HG02870 (cell line): ENCODE data around the gene ARHGEF4.

Experiments used
- ATAC-seq: cut with Tn5 transposase; IDR thresholded peaks from one replicate; pipeline ENCODE4 v1.9.1; 2021; ENCODE audit warnings: mild to moderate bottlenecking, moderate library complexity; ENCODE audit not compliant: unreplicated experiment

The ARHGEF4 gene

DNA sequence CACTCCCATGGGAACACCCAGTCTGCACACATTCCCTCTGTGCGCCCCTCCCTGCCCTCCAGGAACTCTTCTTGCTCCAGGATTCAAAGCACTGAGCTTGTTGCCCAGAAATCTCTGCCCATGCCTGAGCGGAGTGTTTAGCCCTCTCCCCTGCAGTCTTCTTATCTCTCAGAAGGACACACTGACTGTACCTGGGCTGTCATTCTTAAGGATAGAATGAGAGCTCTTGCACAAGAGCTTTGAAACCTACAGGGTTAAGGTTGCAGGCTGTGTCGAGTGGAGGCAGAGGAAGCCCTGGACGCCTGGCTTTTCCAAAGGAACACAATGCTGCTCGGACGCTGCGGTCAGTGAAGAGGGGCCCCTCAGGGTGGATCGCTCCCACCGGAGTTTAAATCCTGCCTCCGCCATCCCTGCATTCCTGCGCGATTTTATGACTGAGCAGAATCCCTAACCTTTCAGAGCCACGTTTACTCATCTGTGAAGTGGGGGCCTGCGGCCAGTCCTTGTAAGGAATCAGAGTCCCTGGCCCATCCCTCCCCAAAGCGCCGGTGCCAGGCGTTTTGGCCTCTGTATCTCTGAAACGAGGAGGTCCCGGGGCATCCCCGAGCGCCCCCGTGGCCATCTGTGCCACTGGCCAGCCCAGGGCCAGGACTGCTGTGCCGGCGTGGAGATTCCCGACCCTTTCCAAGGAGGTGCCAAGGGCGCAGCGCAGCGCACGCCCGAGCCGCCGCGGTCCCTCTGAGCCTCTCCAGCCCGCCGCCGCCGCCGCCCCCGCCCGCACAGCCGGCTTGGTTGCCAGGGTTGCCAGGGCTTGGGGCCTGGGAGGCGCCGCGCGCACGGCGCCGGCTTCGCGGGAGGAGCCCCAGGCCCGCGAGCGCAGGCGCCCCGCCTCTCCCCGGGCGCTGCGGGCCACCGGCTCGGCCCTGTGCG lies 197.7 kb downstream of the ARHGEF4 start:
- no peak for ATAC-seq

DNA sequence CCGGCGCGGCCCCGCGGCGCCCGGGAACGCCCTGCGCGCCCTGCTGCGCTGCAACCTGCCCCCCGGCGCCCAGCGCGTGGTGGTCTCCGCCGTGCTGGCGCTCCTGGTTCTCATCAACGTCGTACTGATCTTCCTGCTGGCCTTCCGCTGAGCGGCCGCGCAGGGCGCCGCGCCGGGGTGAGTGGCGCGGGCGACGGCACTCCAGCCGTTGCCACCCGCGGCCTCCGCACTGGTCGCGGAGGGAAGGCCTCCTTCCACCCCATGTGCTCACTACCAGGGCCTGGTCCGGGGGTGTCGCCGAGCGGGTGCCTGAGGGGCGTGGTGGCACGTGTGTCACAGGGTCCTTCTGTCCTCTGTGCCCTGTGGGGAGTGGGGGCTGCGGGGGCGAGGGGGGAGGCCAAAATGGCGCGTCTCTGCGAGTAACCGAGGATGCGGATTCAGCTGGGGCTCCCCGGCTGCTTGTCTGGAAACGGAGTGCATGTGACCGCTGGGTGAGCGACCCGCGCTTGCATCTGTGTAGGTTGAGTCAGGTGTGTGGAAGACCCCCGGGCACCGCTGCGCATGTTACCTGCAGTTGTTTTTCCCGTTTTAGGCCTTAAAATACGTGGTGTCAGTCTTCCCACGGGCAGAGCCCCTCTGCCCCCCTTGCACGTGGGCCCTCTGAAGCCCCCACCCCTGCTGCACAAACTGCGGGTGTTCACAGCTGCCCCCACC lies 198.6 kb downstream of the ARHGEF4 start:
- ATAC-seq = no peak

DNA sequence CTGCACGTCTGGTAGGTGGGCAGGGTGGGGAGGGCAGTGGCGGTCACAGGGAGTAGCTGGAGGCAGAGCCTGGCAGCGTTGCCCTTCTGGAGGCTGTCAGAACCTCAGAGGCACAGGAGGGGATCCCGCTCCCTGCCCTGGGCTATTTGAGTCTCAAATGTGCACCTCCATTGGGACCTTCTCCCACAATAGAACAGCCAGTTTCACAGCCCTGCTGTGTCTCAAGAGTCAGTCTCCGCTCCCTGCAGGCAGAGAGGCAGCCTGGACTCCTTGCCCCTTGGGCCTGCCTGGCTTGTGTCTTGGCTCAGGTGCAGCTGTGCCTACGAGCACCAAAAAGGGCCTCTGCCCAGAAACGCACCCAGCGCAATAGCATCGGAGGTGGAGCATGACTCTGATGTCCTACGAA lies 199.1 kb downstream of the ARHGEF4 start:
- no peak for ATAC-seq

DNA sequence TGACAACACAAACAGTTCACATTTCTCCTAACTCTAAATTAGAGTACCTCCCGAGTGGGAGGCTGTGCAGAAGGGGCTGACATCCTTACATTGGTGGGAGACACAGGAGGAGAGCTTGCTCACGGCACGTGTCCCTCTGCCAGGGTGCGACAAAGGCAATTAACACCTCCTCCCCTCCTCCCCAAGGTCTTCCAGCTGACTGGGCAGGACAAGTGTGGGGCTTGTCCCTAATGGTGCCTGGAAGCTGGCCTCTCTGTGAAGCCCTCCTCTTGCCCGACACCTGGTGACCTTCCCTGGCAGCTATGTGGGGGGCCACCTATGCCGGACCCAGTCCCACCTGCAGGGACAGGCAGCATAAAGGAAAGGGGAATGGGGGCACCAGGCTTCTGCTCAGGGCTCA lies 199.6 kb downstream of the ARHGEF4 start:
- ATAC-seq = no peak

DNA sequence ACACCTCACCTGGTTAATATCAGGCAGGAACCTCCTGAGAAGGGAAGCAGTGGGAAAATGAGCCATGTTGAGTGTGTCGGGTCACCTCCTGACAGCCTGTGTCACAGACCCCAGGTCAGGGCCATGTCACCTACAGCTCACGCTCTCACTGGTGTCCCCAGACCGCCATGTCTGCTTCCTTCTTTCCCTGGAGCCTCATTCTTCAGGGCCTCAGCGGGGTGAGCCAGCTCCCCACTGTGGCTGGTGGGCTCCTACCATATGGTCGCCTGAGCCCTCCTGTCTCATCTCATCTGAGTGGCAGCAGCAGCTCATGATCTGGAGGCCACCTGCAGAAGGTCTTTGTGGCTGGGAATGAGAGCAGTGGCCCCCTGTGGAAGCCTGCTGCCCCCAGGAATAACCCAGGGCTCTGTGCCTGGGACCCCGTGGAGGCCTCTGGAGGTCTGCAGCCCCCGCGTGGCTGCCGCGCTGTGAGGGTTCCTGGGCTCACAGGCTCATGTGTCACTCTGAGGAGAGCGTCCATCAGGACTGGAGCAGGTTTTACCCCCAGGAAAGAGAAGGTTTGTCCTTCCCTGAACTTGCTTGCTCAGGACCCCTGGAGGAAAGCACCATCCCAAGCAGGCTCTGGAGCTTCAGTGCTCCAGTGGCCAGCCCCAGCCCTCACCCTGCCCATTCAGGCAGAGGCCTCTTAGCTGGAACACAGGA lies 200.1 kb downstream of the ARHGEF4 start:
- ATAC-seq = no peak

DNA sequence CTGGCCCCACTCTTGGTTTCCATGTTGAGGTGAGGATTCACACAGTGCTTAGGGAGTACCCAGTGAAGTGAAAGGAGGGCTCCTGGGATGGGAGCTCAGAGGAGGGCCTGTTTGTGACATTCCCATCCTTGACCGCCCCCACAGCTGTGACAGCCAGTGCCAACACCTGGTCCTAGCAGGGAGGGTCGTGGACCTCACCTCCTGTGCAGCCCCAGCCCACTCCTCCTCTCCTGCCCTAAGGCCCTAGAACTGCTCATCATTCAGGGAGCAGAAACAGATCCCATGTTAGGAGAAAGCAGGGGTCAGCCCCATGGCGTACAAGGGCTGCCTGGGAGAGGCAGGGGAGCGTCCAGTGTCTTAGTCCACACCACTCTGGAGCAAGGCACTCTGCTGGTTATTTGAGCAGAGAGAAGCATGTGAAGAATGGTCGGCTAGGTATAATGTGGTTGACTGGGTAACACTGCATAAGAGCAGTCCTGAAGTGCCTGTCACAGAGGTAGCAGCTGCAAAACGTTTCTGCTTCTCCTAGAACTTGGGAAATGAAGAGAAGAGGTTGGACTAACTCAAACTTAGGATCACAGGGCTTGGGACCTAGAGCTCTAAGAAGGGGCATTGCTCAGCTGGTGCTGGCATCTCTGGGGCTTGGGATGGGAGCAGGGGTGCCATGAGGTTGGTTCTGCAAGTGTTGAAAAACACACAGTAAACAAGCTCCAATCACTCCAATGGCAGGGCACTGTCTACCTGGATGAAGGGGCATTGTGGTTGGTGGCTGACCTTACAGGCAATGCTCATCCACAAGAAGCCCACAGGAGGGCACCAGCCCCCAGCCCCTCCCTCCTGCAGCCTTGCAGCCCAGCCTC lies 200.9 kb downstream of the ARHGEF4 start:
- no peak for ATAC-seq

DNA sequence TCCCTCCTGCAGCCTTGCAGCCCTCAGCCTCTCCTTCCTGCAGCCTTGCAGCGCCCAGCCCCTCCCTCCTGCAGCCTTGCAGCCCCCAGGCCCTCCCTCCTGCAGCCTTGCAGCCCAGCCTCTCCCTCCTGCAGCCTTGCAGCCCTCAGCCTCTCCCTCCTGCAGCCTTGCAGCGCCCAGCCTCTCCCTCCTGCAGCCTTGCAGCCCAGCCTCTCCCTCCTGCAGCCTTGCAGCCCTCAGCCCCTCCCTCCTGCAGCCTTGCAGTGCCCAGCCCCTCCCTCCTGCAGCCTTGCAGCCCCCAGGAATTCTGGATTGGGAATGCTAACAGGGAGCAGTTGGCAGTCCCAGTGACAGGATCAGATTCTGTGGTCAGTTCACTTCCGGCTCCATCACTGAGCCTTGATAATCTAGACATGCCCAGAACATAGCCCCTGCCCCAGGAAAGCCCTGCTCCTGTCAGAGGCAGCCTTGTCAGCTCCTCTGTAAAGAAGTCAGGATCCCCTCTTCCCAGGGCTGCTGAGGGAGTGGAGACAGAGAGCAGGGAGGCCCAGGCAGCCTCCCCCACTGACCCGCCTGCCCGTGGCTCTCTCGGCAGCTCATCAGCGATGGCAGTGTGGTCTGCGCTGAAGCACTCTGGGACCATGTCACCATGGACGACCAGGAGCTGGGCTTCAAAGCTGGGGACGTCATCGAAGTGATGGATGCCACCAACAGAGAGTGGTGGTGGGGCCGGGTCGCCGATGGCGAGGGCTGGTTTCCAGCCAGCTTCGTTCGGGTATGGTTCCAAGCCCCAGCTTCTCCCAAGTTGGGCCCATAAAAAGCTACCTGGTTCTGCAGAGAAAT lies 201.8 kb downstream of the ARHGEF4 start:
- ATAC-seq = no peak

DNA sequence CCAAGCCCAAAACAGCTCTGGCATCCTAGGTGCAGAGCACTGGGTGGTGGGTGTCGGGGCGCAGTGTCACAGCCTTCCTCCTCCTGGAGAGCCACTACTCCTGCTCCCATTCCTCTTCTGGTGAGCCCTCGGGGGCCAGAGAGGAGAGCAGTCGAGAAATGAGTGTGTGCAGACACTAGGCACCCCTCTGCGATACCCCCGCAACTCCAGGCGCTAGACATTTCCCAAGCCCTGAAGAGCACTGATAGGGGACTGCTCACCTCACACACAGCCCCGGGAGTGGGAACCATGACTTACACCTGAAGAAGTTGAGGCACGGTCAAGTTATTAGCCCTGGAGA lies 202.4 kb downstream of the ARHGEF4 start:
- ATAC-seq = no peak

DNA sequence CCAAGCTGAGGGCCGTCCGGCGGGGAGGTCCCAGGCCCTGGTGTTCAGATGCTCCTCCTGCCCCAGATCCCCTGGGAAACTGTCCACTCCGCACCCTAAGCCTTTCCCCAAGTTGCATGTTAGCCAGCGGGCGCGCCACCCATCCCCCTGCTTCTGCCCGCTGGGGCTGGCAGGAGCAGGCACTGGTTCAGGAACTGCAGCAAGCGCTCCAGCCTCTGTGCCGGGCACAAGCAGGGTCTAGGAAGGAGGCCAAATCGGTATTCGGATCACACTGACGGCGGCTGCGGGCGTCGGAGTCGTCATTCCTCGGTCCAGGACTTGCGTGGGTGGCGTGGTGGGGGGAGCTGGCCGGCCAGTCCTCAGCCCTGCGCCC lies 202.8 kb downstream of the ARHGEF4 start:
- no peak for ATAC-seq

DNA sequence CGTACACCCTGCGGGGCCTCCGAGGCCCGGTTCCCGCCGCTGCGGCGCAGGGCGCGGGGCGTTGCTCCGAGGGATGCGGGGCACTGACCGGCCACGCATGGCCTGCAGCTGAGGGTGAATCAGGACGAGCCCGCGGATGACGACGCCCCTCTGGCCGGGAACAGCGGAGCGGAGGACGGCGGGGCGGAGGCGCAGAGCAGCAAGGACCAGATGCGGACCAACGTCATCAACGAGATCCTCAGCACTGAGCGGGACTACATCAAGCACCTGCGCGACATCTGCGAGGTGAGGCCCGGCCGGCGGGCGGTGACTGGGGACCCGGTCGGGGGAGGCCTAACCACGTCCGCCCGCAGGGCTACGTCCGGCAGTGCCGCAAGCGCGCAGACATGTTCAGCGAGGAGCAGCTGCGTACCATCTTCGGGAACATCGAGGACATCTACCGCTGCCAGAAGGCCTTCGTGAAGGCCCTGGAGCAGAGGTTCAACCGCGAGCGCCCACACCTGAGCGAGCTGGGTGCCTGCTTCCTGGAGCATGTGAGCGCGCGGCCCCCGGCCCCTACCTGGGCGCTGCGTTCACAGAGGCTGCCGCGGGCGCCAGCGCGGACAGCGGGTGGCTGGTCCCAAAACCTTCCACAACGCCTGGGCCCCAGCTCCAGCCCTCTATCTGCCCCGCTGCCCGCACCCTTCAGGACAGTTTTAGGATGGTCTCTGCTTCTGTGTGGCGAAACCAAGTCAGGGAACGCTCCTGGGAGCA lies 203.4 kb downstream of the ARHGEF4 start:
- ATAC-seq = no peak

DNA sequence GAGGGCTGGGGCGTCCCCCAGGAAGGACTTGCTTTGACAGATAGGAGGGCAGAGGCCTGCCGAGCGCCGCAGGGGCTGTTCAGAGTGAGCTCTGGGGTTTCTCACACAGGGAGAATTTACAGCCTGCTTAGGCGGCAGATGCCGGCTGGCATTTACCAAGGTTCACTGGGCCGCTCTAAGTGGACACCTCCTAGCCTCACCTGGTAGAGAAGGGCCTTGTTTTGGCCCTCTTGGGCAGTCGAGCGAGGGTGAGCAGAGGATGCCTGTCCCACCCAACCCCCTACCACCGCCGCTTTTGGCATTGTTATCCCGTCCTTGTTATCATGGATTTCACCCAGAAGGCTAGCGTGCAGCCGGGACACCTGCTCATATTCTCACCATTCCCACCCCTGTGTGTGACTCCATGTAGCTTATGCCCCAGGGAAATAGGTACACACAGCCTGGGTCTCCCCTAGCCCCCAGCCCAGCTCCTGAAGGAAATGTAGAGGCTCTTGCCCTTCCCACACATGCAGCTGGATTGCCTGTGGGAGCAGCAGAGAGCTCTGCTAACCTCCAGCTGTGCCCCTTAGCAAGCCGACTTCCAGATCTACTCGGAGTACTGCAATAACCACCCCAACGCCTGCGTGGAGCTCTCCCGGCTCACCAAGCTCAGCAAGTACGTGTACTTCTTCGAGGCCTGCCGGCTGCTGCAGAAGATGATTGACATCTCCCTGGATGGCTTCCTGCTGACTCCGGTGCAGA lies 204.1 kb downstream of the ARHGEF4 start:
- ATAC-seq = no peak

DNA sequence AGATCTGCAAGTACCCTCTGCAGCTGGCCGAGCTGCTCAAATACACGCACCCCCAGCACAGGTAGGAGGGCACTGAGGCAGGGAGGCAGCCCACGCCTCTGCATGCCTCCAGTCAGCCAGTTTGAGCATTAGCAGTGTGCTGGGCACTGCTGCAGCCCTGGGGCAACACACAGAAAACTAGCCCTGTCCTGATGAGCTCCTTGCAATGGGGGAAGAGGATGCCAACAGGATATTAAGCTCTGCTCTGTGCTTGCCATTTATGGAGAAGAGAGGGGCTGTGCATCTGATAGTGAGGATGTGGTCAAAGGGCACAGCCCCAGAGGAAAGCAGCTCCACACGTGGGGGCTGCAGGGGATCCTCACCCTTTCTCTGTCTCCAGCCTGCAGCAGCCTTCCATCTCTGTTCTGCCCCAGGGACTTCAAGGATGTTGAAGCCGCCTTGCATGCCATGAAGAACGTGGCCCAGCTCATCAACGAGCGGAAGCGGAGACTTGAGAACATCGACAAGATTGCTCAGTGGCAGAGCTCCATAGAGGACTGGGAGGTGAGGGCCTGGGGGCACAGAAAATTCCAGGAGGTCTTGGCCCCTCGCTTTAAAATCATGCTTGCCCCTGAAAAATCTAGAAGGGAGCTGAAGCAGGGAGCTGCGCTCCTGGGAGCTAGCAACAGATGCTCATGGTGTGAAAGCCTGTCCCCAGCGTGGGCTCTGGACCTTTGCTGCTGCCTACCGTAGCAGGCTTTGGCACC lies 204.9 kb downstream of the ARHGEF4 start:
- ATAC-seq = no peak

DNA sequence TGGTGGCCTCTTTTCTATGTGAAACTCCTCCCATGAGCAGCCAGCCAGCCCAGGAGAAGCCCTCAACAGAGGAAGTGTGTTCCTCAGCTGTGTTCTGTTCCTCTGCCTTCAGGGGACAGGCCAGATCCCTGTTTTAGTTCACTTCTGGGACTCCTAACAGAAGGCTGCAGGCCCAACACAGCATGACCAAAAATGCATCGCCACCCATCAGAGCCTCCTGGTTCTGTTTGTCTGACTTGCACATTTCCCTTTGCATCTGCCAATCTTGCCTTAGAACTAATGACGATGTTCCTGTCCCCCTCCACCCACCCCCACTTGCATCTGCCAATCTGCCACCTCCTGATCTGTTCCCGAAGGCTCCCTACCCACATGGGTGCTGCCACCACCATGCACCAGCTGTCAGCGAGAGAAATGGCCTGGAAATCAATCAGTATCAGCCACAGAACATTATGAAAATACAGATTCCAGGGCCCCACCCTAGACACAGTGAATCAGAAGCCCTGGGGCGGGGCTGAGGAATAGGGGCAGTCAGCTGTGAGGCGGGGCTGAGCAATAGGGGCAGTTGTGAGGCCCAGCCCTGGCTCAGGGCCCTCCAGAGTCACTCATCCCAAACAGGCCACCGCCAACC lies 205.5 kb downstream of the ARHGEF4 start:
- ATAC-seq = no peak

DNA sequence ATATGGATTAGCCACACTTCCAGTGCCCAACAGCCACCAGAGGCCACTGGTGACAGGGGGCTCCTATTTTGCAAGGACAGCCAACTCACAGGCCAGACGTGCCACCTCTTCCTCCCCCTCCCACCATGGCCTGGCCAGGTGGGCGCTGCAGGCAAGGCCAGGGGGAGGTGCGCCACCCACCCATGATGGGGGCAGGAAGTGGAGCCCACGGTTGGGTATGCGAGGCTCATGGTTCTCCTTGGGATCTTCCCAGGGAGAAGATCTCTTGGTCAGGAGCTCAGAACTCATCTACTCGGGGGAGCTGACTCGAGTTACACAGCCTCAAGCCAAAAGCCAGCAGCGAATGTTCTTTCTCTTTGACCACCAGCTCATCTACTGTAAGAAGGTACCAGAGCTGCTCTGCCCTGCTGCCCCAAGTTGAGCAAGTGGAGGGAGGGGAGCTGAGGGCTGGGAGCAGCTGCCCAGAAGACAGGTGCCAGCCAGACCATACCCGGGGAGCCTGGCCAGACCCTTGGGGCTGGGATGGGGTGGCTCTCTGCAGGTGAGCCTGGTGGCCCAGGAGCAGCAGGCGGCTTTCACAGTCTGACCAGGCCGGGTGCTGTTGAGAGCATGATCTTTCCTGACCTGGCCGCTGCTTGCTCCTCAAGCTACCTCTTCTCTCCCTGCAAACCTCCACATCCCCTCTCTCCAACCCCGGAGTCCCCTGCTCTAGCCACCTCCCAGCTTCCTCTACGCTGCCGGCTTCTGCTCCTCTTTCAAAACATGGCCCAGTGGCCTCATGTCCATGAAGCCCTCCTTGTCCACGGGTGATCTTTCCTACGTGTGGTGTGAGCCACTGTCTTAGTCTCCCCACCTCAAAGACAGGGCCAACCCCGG lies 206.7 kb downstream of the ARHGEF4 start:
- no peak for ATAC-seq

DNA sequence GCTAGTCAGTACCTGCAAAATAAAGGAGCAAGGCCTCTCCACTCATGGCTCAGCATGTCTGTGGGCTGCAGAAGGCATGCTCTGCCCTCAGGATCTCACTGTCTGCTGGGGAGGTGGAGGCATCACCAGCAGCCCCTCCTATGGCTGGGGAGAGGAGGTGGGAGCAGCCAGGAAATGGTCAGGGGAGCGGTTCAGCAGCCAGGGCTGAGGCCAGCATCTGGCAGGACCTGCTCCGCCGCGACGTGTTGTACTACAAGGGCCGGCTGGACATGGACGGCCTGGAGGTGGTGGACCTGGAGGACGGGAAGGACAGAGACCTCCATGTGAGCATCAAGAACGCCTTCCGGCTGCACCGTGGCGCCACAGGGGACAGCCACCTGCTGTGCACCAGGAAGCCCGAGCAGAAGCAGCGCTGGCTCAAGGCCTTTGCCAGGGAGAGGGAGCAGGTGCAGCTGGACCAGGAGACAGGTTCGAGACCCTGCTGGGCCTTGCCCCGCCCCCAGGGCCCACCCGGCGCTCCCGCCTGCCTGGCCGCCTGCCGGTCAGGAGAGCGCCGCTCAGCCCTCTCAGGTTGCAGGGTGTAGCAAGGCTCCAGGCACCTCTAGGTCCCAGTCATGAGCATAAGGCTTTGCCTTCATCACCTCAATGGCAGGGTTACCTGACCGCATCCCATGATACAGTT lies 207.5 kb downstream of the ARHGEF4 start:
- ATAC-seq = no peak

DNA sequence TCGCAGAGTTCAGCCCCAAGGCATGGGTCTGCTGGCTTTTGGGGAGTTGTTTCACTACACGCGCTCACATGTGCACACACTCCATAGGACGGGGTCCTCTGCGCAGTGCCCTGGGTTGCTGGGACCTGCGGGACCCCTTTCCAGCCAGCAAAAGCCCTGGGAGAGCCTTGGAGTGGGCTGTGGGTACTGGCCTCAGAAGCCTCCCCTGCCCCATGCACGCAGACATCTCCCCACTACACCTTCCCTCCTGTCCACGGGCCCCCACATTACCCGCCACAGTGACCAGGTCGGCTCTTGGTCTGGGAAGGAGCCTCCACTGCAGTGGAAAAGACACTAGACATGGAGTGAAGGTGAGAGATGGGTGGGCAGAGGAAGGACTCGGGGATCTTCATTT lies 208.0 kb downstream of the ARHGEF4 start:
- no peak for ATAC-seq
